Adipocyte (in vitro differentiated cells): ENCODE measurements around the gene HOMER1.
"Not testable (repeated sequence)": the region's sequence is repeated elsewhere in the genome, so short reads cannot be mapped to it uniquely, and the experiment has no call there.

Experiments
- DNase-seq: peaks from one replicate; pipeline ENCODE4 v3.0.0-alpha.2; 2015; ENCODE audit warnings: low read depth
- H3K27me3 ChIP-seq: replicated peaks from 2 replicates; pipeline ENCODE4 v1.7.0; 2013; ENCODE audit warnings: mild to moderate bottlenecking, low read length, moderate library complexity; ENCODE audit not compliant: control insufficient read depth, insufficient read depth
- H3K36me3 ChIP-seq: 2 replicates; pipeline ENCODE4 v1.7.0; 2013; ENCODE audit warnings: low read length, mild to moderate bottlenecking, moderate library complexity; ENCODE audit not compliant: control insufficient read depth, insufficient read depth, severe bottlenecking
- H3K4me1 ChIP-seq: 2 replicates; pipeline ENCODE4 v1.7.0; 2013; ENCODE audit warnings: mild to moderate bottlenecking, low read length, moderate library complexity; ENCODE audit not compliant: control insufficient read depth, insufficient read depth
- H3K4me3 ChIP-seq: 2 replicates; pipeline ENCODE4 v1.7.0; 2013; ENCODE audit warnings: mild to moderate bottlenecking, low read length, moderate library complexity
- H3K9ac ChIP-seq: 2 replicates; pipeline ENCODE4 v1.7.0; 2013; ENCODE audit warnings: mild to moderate bottlenecking, low read length, moderate library complexity
- H3K9me3 ChIP-seq: 2 replicates; pipeline ENCODE4 v1.7.0; 2013; ENCODE audit warnings: mild to moderate bottlenecking, low read length, moderate library complexity; ENCODE audit not compliant: control insufficient read depth

Gene HOMER1

DNA sequence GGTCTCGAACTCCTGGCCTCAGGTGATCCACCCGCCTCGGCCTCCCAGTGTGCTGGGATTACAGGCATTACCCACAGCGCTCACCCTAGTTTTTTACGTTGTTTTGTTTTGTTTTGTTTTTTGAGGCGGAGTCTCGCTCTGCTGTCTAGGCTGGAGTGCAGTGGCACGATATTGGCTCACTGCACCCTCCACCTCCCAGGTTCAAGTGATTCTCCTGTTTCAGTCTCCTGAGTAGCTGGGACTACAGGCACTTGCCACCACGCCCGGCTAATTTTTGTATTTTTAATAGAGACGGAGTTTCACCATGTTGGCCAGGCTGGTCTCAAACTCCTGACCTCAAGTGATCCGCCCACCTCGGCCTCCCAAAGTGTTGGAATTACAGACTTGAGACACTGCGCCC, 2.4 kb upstream of the HOMER1 start:
- not testable (repeated sequence) for DNase-seq, H3K27me3 ChIP-seq, H3K9ac ChIP-seq, H3K4me3 ChIP-seq, H3K9me3 ChIP-seq, H3K36me3 ChIP-seq
- peaks cover 13% of the 10 kb centered on the region for H3K4me1 ChIP-seq

DNA sequence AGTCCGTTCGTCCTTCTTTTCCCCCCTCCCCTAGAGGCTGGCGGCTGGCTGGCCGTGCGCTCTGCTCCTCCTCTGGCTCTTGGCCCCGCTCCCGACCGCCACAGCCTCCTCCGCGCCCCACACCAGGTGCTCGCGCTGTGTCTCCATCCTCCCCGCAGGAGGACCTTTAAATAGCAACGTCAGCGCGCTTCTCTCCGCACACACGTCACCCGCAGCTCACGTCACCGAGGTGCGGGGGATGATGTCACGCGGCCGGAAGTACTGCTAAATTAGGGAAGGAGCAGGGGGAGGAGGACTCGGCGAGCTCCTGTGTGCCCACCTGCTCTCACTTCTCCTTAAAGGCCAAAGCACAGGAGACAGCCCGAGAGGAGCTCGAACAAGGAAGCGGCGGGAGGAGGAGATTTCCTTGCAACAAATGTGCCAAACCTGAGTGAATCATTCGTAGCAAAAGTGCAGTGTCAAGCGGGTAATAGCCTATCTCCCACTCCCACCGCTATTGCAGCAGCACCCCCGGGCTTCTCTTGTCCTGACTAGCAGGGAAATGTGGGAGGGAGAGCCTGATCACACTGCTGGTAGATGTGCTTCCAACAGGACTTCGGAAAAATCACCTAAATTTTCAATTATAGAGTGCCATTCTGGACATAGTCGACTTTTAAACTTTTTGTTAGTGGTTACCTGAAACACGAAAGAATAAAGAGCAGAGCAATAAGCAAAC, 614 bp upstream of the HOMER1 start:
- H3K4me1 ChIP-seq = peaks cover 13% of the 10 kb centered on the region
- H3K4me3 ChIP-seq = peak overlapping the region; percentile 92
- H3K9ac ChIP-seq = peak overlapping the region; percentile 88
- H3K9me3 ChIP-seq = no peaks in the 10 kb centered on the region
- no peaks in the 10 kb centered on the region for H3K36me3 ChIP-seq
- H3K27me3 ChIP-seq = no peaks in the 10 kb centered on the region
- DNase-seq = peak; percentile 96

DNA sequence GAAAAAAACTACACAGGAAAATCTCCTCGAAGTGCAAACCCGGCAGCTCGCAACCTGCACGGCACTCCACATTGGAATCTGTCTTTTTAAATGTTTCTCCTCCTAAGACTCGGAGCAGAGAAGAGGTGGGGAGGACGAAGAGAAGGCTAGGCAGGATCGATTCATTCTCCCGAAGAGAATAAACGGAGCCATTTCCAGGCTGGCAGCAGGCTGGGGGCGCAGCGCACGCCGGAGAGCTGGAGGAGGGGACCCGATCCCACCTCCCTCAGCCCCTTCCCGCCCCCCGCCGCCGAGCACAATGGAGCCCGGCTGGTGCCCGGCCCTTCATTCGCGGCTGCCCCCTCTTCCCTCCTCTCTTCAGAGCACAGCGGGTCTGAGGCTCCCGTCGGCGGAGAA, 628 bp downstream of the HOMER1 start:
- Histone ChIP-seq H3K27me3 (no peaks in the 10 kb centered on the region), H3K4me3 (peak overlapping the region; percentile 92), H3K9ac (peak overlapping the region; percentile 88), H3K36me3 (no peaks in the 10 kb centered on the region), H3K4me1 (peaks cover 18% of the 10 kb centered on the region), H3K9me3 (no peaks in the 10 kb centered on the region)
- DNase-seq = no peak

DNA sequence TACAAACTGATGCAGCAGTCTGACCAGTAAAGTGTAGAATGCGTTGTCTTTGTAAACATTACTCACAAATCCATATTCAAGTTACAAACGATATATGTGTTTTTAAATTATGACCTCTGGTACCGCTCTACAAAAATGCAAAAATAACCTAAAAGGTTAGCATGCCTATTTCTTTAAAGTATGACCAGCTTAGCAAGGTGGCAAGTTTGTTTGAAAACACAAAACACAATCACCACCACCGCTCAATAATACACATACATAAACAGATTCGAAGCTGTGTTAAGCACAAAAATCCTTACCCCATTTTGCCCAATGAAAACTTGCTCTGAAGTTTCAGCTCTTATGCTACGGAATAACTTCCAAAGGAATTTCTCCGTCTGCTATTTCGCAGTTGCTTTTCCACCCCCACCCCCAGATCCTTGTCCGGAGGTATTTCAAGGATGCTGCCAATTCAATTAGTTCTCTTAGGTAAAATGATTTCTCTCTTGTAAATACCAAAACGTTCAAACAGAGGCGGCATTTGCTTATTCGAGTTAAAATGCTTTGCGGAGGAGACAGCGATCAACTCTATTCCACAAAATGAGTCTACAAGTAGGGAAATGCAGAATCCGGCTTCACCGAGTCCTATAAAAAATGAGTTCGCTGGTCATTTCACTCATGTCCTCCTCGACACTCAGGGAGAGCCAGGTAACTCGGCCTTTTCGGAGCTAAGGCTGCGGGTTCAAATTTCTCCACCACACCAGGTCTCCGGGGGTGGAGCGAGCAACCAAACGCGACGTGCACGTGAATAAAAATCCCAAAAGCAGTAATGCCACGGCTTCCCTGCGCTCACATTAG, 1.2 kb downstream of the HOMER1 start:
- peak; percentile 68 for DNase-seq
- H3K27me3 ChIP-seq = no peaks in the 10 kb centered on the region
- peak overlapping the region; percentile 88 for H3K9ac ChIP-seq
- peaks cover 18% of the 10 kb centered on the region for H3K4me1 ChIP-seq
- no peaks in the 10 kb centered on the region for H3K36me3 ChIP-seq
- no peaks in the 10 kb centered on the region for H3K9me3 ChIP-seq
- peak overlapping the region; percentile 92 for H3K4me3 ChIP-seq

DNA sequence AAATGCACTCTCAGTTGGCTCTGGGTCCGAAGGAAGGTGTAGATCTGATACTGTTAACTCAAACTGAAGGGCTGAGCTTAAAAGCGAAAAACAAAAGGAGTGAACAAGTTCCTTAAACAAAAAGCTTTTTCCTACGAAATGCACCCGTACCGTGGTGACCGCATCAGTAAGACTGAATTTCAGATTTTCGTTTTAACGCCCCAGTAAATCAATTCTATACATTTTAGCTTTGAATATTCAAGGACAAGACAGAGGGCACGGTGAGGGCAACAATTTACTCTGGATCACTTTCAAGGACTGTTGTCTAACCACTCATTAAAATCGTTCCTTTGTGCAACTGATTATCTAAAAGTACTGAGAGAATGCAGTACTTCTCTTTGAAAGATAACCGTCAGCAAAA, 1.9 kb downstream of the HOMER1 start:
- H3K9ac ChIP-seq = peak overlapping the region; percentile 88
- no peaks in the 10 kb centered on the region for H3K36me3 ChIP-seq
- peaks cover 18% of the 10 kb centered on the region for H3K4me1 ChIP-seq
- H3K9me3 ChIP-seq = no peaks in the 10 kb centered on the region
- H3K4me3 ChIP-seq = peak overlapping the region; percentile 92
- no peaks in the 10 kb centered on the region for H3K27me3 ChIP-seq
- DNase-seq = peak; percentile 46

DNA sequence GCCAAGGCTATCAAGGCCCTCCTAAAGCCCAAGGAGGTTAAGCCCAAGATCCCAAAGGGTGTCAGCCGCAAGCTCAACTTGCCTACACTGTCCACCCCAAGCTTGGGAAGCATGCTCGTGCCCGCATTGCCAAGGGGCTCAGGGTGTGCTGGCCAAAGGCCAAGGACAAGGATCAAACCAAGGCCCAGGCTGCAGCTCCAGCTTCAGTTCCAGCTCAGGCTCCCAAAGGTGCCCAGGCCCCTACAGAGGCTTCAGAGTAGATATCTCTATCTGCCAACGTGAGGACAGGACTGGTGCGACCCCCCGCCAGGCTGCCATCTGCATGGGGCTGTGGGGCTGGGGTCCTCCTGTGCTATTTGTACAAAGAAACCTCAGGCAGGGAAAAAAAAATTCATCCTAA, 3.3 kb downstream of the HOMER1 start:
- Histone ChIP-seq H3K9me3 (no peaks in the 10 kb centered on the region), H3K9ac (no peak overlapping the region), H3K36me3 (no peaks in the 10 kb centered on the region), H3K4me3 (no peak overlapping the region), H3K4me1 (peaks cover 18% of the 10 kb centered on the region), H3K27me3 (no peaks in the 10 kb centered on the region)
- no peak for DNase-seq

DNA sequence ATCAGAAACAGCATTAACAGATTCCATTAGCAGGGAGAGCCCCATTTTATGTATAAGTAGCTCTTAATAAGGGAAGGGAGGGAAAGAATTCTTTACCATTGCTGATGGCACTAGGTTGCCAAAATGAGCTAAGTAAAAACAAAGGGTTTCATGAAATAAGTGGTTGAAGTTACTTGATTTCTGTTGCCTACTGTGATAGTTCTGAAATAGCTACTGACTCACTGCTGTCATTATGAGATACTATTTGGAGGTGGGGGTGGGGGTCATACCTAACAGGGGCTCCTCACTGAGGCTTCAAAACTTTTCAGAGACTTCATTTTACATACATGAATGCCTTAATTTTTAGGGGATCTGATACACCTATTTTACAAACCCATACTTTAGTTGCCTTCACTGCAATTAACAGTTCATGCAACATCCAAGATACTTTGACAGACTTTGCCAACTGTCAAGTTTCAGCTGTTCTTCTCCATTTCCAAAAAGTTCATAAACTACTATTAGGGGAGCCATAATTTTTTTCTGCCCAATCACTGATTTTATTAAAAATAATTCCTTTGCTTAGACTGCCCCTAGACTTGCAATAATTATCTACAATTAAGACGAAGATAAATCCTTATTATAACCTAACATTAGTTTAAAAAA, 4.6 kb downstream of the HOMER1 start:
- Histone ChIP-seq H3K9me3 (no peaks in the 10 kb centered on the region), H3K27me3 (no peaks in the 10 kb centered on the region), H3K9ac (no peak overlapping the region), H3K36me3 (no peaks in the 10 kb centered on the region), H3K4me3 (no peak overlapping the region), H3K4me1 (peaks cover 19% of the 10 kb centered on the region)
- DNase-seq = no peak

DNA sequence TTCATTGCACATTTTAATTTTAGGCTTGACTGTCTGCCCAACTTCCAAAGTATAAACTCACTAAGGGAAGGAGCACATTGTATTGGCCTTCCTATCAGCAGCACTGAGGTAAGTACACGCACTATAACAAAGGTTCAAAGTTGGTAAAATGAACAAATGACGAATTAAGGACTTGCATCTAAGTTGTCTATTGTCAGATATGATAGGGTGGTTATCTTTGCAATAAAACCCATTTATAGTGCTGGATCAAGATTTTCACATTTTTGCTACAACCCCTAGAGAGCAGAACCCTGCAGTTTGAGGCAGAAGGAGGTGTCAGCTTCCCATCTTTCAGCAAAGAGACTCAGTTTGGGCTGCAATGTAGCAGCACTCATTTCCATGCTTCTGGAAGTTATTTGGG, 5.1 kb downstream of the HOMER1 start:
- H3K4me3 ChIP-seq = no peak overlapping the region
- H3K9ac ChIP-seq = no peak overlapping the region
- no peaks in the 10 kb centered on the region for H3K9me3 ChIP-seq

DNA sequence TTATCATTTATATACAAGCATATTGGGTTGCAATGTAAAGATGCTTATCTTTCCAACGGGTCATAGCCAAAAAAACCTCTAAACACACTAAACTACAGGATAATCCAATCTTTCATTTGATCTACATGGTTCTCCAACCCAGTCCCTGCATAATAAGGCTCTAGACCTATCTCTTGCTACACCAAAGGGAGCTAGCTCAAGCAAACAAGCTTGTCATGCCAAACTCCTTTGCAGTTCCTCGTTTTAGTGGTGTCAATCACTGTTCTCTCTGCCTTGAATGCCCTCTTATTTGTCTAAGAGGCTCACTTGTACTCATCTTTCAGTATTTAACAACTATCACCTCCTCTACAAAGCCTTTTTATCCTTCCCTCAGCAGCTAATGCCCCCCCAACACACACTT, 5.6 kb downstream of the HOMER1 start:
- H3K9me3 ChIP-seq = no peaks in the 10 kb centered on the region
- no peak overlapping the region for H3K9ac ChIP-seq
- DNase-seq = no peak
- H3K36me3 ChIP-seq = no peaks in the 10 kb centered on the region
- H3K4me1 ChIP-seq = peaks cover 25% of the 10 kb centered on the region
- H3K4me3 ChIP-seq = no peak overlapping the region
- no peaks in the 10 kb centered on the region for H3K27me3 ChIP-seq

More for the DNA sequence above, 5.1 kb downstream of the HOMER1 start:
- no peak for DNase-seq
- peaks cover 25% of the 10 kb centered on the region for H3K4me1 ChIP-seq
- no peaks in the 10 kb centered on the region for H3K27me3 ChIP-seq
- no peaks in the 10 kb centered on the region for H3K36me3 ChIP-seq

DNA sequence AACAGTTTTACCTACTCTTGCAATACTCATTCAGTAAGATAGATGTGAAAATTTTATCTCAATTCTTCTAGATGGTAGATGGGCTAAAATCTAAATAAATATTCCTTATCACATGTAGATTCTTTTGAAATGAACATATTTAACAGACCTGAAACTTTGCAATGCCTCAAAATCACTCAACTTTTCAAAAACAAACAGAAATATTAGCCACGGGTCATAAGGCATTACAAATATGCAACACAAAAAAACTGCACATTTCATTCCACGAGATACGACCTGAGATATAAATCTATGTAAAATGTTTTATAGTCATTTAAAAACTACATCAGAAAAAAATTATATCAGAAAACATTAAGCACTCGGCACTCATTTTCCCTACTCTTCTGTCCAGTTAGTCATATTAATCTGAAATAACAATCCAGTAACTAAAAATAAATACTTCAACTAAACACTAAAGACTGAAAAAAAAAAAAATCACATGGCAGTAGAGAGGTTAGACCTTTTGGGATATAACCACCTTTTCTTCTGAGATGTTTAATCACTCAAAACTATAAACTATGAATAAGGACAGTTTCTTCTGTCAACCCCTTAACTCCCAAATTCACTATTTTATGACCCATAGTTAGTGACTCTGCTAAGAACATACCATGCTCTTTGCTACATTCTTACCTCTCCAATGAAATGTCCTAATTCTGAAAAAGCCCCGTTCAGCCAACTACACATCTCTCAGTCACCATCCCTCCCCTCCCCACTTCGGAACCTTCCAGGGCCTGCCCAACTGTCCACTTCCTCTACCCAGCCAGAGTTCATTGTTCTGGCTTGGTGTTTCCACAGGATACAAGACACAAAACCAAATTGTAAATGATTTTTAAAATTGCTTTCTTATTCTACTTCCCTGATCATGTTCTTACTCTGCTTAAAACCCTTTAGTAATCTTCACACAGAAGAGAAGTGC, 6.4 kb downstream of the HOMER1 start:
- H3K4me1 ChIP-seq = peaks cover 24% of the 10 kb centered on the region
- H3K36me3 ChIP-seq = no peaks in the 10 kb centered on the region
- no peak overlapping the region for H3K4me3 ChIP-seq
- no peaks in the 10 kb centered on the region for H3K9me3 ChIP-seq
- no peak overlapping the region for H3K9ac ChIP-seq
- no peak for DNase-seq
- no peaks in the 10 kb centered on the region for H3K27me3 ChIP-seq
